ENCODE measurements around the gene ZNF521.

The ZNF521 gene

DNA sequence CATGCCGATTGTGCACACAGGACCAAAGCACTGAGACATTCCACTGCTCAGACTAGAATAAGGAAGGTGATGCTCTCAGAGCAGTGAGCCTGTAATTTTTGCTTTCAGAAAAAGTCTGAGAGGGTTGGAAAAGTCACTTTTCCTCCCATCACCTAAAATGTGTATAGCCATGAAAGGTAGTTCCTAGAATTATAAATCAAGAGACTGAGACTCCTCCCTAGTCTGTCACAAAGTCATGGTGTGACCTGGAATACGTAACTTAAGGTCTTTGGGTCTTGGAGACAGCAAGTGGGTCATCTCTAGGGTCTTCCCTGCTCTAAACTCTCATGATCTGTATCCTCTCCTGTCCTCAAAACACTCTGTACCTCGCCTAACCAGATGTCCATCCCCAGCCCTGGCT, 16.9 kb downstream of the ZNF521 start:
- DNase-seq: no peak

DNA sequence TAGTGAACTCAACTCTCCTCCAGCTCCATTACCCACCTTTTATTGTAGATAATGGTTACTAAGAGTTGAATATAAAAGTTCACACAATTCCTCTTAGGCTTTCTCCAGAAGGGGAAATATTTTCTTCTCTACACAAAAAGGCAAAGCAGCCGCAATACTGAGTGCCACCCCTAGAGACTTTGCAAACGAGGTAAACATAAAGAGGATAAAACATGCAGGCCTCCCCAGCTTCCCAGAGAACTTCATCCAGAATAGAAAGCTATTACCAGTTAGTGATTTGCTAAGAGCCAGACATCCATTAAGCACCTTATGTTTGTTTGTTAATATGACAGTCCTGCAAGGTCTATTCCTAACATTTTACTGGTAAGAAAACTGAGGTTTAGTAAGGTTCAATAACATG, 17.4 kb downstream of the ZNF521 start:
- no peak for DNase-seq

DNA sequence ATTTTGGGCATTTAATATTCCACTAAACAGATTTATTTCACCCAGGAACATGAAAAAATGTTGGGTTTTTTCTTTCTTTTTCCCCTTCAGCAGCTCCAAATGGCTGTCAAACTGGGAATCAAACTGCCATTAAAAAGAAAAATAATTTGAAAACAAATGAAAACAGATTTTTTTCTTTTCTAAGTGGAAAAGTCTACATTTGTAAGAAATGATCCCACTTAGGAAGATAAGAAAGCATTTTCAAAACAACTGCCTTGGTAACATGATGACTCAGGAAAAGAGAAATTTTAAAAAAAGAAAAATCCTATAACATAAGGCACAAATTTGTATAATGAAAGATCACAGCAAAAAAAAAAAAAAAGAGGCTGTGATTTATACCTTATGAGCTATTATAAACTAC, 20.0 kb downstream of the ZNF521 start:
- no peak for DNase-seq

DNA sequence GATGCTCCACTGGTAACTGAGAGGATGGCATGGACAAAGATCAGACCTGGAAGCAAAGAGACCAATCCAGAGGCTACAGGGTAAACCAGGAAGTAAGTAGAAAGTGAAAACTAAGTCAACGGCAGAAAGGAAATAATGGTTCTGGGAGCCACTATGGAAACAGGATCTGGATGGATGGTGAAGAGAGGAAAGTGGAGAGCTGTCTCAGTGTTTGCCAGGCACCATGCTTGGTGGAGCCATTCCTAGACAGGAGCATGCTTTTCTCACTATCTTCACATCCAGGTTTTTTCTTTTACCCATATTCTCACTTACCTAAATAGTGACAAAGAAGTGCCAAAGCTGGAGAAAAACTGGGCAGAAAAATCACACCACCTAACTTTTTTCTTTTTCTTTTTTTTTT, 22.2 kb downstream of the ZNF521 start:
- DNase-seq: no peak

DNA sequence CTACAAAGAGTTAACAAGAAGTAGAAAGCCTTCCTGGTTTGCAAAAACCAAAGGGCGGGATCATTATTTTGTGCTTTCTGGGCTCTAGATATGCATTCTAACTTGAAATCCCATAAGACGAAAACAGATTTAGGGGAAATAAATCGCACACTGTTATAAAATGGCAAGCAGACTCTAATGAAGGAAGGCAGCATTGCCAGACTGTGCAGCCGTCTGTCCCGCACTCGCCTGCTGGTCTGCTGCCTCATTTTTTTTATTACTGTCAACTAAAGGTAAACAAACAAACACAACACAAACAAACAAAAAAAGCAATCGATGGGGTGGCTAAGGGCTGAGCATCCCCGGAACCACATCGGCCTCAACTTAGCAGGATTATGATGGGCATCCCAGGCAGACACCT, 24.4 kb downstream of the ZNF521 start:
- DNase-seq: no peak

DNA sequence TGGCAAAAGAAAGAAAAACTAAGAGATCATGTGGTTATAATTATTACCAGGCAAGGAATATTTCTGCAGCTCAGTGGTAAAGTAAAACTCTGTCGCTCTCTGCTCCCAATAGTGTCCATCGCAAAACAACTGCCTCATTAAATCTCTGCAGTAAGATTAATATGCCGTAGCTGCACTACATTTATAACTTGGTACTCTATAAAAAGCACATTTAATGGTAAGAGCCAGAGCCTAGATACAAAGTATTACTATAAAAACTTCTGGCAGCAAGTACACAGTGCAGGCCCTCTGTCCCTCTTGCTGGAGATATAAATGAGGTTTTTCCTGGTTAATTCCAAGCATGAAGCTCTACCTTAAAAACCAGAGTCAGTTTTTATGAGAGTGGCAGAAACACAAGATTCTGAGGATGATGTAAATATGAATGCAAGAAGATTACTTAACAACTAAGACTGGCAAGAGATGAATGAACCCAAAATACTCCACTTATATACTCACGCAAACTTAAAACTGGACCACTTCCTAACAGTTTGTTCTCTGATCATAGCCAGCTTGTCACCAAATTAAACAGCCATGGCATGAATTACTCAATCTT, 25.5 kb downstream of the ZNF521 start:
- no peak for DNase-seq

DNA sequence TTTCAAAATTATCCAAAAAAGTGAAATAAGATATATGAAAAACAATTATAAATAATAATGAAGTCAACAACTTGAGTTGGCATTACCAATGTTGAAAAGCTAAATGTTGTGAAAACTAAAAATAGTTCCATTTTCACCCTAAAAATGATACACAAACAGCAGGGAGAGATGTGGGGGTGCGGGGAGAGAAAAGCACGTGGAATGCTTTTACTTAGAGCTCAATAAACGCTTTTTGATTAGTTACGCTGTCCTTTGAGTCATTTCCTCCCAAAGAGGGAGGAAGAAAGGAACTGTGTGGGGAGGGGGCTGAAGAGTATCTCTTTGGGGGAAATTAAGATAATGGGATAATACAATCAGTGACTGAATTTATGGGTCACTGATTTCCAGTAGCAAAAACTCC, 29.2 kb downstream of the ZNF521 start:
- DNase-seq: no peak

DNA sequence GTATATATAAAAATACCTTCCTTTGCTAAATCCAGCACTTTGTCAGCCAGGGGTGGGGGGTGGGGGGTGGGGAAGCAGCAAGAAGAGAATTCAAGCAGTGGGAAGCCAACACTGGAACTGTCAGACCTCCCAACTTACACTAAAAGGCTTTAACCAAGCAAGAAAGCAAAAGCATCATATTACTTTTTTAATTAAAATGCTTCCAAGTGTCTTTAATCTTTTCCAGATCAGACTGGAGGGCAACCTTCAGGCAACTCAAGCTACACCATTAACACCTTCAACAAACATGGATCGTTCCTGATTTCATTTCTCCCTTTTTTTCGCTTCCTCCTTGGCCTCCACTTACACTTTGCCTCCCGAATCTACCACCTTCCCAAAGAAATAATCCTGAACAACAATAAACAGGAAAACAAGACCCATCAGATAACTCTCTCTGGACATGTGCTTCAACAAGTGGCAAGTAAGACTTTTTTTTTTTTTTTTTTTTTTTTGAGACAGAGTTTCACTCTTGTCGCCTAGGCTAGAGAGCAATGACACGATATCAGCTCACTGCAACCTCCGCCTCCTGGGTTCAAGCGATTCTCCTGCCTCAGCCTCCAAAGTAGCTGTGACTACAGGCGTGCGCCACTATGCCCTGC, 35.5 kb downstream of the ZNF521 start:
- no peak for DNase-seq

DNA sequence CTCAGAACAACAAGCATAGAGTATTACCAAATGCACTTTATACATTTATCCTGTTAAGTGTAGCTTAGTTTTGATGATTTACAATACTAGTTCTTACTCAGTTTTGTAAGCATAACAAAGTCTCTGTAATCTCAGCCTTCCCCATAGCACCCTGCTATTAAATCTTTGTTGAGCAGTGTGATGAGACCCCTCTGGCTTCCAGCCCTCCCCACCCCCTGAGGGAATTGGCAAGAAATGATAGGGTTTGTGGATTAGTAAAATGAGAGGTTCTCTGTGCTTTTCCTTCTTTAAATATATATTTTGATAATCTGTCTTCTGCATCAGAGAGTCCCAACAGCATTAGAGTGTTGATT, 37.2 kb downstream of the ZNF521 start:
- no peak for DNase-seq

DNA sequence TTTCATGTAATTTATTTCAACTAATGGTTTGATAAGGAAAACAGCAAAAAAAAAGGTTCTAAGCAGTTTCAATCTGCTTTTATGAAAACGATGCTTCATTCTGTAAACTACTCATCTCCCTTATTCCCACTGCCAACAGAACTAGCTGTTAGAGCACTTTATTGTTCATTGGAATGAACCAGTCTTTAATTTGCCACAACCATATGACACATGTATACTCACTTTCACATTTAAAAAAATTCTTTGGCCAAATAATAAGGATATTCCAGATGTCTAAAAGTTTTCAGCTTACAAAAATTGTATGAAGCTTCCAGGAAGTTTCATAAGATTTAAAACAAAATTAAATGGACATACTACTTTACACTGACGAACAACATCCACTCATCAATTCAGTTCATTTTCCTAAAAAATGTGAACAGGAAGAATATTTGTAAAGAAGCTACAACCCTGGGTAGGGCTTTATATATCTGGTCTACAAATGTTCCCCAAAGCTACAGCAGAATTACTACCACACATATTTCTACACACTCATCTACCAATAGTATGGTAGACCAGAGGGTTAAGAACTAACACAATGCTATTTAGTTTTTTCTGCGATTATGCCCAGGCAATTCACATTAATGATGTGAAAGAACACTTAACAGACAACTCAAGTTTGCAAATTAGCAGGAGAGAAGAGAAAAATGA, 37.7 kb downstream of the ZNF521 start:
- no peak for DNase-seq

DNA sequence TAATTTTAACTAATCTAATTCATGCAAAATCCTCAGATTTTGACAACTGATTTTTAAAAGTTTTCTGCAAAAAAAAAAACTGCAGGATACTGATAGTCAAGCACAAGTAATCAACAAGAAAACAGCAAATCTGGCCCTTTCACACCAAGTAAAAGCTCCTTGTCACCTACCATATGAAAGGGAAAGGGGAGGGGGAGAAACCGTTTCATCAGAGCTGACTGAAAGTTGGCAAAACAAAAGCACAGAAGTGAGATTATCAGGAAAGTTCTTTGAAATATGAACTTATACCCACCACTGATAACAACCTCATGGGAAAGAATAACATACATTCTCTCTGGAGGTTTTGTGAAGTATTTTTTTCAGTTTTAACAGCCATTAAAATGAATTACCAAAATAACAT, 38.7 kb downstream of the ZNF521 start:
- no peak for DNase-seq

DNA sequence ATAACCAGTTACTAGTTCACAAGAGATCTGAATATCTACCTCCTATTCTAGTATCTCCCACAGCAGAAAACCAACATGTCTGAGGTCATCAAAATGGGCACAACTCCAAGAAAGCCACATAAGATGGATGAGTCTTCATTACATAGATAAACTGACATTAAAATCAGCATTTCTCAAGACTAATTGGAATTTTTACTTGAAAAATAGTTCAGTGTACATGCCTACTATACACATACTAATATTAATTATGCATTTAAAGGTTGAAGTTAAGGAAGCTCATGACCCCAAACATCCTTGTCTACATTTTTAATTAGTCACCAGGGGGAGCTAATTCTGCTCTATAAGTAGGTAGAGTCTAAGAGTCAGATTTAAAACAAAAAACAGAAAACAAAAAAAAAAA, 41.9 kb downstream of the ZNF521 start:
- no peak for DNase-seq

DNA sequence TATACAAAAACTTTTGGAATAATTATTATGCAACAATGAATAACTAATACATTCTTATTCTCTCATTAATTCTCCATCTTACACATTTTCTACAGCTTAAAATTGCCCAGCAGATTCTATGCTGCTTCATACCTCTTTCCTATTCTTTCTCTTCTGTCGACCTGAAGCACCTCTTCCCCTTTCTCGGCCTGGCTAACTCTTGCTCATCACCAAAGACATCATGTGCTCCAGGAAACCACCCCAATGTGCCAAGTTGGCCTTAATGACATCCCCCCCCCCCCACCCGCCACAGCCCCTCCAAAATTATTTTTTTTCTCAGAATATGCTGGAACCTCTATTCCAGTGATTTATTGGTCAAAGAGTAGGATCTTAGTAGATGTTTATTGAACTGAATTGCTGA, 43.6 kb downstream of the ZNF521 start:
- no peak for DNase-seq

DNA sequence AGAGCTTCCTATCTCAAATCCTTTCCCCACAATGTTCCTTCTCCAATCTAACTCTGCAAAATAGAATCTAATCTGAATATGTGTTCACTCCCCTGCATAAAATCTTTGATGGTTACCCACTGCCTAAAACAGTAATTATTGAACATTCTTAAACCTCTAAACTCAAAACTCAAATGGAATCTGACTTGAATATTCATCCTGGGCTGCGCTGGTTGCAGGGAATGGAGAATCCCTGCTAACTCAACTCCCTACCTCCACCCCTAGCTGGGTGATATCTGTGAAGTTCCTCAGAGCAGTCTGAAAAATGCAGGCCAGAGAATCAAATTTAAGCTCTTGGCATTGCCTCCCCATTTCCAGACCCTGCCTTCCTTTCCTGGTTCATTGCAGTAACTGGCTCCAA, 44.8 kb downstream of the ZNF521 start:
- DNase-seq: no peak

DNA sequence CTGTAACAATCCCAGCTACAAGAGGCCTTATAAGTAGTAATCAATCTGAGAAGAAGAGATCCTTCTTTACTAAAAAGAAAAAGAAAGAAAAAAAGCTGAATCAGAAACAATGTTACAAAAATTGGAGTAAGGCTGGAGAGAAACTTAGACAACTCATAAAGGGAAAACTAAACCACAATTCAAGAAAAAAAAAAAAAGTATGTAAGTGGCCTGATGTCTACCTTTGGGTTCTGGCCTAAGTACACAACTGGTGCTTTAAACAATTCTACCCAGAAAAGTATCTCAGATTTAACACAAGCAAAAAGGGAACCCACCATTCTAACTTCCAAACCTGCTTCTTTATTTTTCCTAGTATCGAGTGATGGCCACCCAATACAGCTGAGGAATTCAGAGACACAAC, 45.3 kb downstream of the ZNF521 start:
- DNase-seq: no peak

DNA sequence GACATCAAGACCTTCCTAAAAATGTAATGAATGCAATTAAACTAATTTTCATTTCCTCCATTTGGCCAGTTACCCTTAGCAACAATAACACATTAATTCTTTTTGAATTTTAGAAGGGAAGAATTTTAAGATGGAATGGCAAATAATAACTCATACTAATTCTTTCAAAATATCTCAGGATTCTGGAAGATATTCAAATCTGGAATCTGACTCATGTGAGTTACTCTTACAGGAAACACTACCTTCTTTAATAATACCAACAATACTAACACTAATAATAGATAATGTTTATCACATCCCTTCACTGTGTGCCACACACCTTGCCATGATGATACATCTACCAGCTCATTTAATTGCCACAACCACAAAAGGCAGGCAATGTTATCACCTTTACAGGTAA, 46.4 kb downstream of the ZNF521 start:
- no peak for DNase-seq

DNA sequence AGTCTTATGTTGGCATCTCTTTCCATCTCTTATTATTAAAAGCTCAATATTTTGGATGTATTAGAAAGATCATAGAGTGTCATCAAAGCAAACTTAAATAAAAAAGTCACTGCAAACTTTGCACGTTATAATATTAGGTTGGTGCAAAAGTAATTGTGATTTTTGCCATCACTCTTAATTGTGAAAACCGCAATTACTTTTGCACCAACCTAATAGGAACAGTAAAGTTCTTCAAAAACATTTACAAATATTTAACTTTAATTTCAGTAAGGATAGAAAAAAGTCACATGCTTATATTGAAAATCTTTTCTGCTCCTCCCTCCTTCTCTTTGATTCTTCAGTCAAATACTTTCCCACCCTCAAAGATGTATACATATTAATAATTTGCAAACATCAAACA, 51.5 kb downstream of the ZNF521 start:
- DNase-seq: no peak

DNA sequence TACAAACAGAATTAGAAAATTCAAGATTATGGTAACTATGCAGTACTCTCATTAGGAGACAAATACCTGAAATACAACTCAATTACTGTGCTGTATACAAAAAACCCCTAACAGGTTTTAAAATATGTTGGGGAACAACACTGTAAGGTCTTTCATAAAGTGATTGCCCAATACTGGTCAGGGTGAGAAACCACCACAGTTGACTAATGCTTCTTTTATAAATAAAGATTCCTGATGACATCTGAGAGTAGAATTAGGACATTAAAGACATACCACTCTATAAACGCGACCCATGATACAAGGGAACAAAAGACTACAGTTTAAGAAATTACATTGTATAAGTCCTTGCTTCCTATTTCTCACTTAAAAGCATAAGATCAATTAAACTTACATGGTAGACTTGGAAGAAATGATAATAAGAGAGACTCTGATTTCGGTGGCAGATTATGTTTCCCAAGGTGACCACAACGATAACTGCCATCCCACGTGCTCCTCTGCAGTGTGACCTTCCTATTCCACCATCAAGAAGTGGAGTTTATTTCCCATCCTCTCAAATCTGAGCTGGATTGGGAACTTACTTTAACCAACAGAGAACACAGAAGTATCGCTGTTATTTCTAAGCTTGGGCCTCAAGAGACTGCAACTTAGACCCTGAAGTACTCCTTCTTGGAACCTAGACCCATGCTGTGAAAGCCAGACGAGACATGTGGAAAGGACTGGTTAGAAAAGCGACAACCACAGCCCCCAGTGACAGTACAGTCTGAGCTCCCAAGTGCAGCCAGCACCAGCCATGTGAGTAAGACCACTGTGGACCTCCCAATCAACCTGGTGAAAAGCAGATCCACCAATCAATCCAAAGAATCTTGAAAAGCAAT, 52.3 kb downstream of the ZNF521 start:
- DNase-seq: no peak

DNA sequence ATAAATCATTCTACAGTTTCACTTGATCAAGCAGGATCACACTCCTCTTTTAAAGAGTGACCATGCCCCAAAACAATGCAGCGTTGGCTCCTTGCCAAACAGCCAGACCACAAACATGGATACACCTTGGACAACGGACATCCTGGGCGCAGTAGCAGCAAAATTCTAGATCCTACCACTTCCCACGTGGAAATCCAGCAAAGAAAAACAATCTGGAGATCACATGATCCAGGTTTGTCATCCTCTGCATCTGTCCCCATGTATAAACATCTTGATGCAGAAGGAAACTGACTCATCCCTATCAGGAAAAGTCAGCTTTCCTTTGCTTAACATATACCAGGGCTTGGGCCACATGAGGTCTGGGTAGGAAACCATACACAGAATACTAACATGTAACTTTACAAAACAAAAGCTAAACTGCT, 53.1 kb downstream of the ZNF521 start:
- DNase-seq: no peak

DNA sequence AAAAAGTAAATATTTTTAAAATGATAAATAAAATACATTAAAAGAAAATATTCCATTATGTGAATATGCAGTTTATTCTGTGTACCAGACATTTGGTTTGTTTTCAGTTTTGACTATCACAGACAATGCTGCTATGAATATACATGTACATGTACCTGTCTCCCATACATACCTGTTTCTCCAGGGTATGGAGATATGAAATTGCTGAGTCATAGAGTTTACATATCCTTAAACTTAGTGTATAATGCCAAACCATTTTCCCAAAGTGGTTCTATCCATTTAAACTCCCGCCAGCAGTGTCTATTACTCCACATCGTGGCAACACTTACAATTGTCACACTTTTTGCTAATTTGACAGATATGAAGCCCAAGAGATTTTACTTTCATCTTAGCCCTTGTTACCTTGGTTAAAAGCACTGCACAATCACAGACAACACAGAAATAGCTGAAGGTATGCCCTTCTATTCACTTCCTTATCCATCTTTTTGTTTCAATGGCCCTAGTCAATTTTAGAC, 56.3 kb downstream of the ZNF521 start:
- no peak for DNase-seq

DNA sequence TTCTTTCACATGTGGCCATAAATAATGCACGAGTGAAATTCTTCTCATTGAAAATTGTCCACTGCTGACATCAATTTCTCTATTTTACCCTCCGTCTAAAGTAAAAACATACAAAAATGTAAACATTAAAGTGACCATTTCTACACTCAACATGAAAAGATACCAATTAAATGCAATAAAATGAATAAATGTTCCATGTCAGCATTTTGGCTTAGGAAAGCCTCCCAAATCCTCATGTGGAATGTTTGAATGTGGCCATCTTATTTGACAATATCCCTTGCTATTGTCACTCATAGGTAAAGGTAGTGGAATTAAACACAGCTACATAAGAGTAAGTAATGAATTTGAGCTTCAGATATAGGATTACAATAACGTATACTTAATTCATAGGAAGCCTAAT, 60.8 kb downstream of the ZNF521 start:
- DNase-seq: no peak

DNA sequence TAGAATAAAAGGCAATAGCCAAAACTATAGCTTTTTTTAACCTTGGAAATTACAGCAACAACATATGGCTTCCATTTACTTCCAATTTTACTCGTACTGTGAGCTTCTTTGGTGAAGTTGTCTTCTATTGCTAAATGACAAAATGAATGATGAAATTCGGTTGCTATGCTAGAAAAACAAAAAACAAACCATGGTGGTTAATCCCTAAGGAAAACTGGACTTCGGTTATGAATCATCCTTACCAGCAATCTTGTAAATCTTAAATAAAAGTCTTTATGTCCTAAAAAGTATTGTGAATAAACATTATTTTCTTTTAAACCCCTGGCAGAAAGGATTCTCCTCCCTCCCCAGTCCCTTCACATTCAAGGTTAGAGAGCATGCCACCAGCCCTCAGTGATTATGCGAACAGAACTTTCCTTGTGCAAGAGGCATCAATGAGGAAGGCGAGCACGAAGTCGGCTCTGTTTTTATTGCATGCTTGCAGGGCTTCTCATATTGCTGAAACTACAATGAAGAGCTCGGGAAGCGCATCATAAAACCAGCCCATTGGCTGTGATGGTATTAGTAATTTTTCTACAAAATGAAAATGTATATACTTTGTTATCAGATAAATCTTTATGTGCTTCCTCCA, 62.9 kb downstream of the ZNF521 start:
- DNase-seq: no peak

DNA sequence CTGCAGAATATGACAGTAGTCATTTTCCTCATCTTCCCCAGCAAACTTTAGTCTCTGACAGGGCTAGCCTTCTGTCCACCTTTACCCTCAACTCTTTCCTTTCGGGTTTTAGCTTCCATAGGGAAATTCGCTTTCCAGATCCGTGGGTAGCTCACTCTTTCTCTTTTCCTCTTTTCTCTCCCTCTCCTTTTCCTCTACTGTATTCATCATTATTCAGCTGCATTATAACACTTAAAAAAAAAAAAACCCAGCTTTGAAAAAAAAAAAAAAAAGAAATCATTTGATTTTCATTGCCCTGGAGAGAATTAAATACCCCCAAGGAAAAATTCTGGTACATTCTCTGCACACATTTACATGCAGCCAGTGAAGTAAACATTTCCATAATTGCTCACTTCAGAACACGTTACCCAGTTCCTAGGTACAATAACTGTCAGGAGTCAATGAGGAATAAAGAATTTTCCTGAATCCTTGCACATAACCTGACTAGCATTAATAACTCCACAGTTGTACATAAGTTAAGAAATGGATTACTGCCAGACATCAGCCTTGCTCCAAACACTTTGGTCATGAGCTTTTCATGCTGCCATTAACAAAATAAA, 63.5 kb downstream of the ZNF521 start:
- DNase-seq: no peak
